GM10266 (cell line): ENCODE results near the gene SUPT20HL1.

Experiments
- DNase-seq: peaks from one replicate; pipeline ENCODE4 v3.0.0; 2012; ENCODE audit errors: extremely low spot score
- CTCF ChIP-seq: IDR thresholded peaks from 2 replicates; pipeline ENCODE4 v1.5.1; 2012; ENCODE audit warnings: mild to moderate bottlenecking, low read depth; ENCODE audit not compliant: control insufficient read depth, insufficient read depth; ENCODE audit errors: missing control alignments

The SUPT20HL1 gene

DNA sequence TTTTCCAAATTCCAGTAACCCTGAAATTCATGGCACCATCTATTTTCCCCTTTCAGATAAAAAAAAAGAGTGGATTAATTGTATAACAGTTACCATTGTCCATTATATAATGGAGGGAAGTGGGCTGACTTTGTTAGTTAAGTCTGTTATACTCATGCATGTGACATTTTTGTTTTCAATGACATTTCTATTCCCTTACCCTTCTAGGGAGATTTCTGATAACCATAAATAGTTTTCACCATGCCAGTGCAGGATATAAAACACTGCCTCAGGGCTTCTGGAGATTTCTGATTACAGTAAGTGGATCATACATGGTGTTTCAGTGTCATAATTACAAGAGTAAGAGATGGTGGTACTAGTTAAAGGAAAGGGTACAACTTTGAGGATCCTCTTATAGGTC is 45.5 kb downstream of the SUPT20HL1 start:
- DNase-seq: no peak
- no peak for TF ChIP-seq CTCF
